DOHH2 (cell line): ENCODE data around the gene GTF3C1.

Experiments
- CTCF ChIP-seq: fragments of 200-600 bp; sonication (generic); IDR thresholded peaks from one replicate; pipeline ENCODE4 v1.5.1; 2014; ENCODE audit warnings: antibody characterized with exemption, mild to moderate bottlenecking, low read depth, low read length; ENCODE audit not compliant: poor library complexity, severe bottlenecking
- EZH2phosphoT487 ChIP-seq: fragments of 200-600 bp; sonication (generic); IDR thresholded peaks from 2 replicates; pipeline ENCODE4 v1.6.1; 2017; ENCODE audit warnings: borderline replicate concordance, mild to moderate bottlenecking, antibody characterized with exemption, low read length, moderate library complexity, mixed read lengths

GRCh38 chr16:27551036-27551435 lies 1.3 kb upstream of the GTF3C1 start:
- TF ChIP-seq CTCF = no peak
- TF ChIP-seq EZH2phosphoT487 = no peak
